Left ventricle myocardium inferior (tissue), 1 donor: Measurements from ENCODE around the gene MYF6. TPM values are rescaled to one million over a fixed set of nuclear protein-coding genes. Genes with fewer than 3 reads are reported as not detected.

Experiments used
- DNase-seq: peaks from one replicate; pipeline ENCODE4 v3.0.0-alpha.2; 2020
- H3K27ac ChIP-seq: fragments of 200-600 bp; replicated peaks from 2 replicates; pipeline ENCODE4 v1.8.0; 2021
- H3K27me3 ChIP-seq: fragments of 200-600 bp; 2 replicates; pipeline ENCODE4 v1.8.0; 2021; ENCODE audit warnings: low read depth
- H3K36me3 ChIP-seq: fragments of 200-600 bp; 2 replicates; pipeline ENCODE4 v1.8.0; 2021
- H3K4me1 ChIP-seq: fragments of 200-600 bp; 2 replicates; pipeline ENCODE4 v1.8.0; 2021
- H3K4me3 ChIP-seq: fragments of 200-600 bp; 2 replicates; pipeline ENCODE4 v1.8.0; 2021; ENCODE audit warnings: mild to moderate bottlenecking, moderate library complexity
- H3K9me3 ChIP-seq: fragments of 200-600 bp; replicated peaks from 2 replicates; pipeline ENCODE4 v1.8.0; 2021
- CTCF ChIP-seq: fragments of 200-600 bp; IDR thresholded peaks from 2 replicates; pipeline ENCODE4 v1.8.0; 2021; ENCODE audit warnings: antibody characterized with exemption, mild to moderate bottlenecking, borderline replicate concordance
- intact Hi-C: fragments of 100-400 bp; cut with micrococcal nuclease; formaldehyde crosslinking; loops from one replicate; pipeline ENCODE4 v1.11.0; 2022
- total RNA-seq: library from RNA; stranded (reverse); fragmentation: NEBNext Ultra II Directional; extraction: Animal tissue kit (Norgen Biotek cat#: 25700); gene quantifications from one replicate; pipeline ENCODE4 v1.2.1, GENCODE V29; 2021
- donor health status: DM: no; HTN: yes; CAD: no; lungs with severe emphysema.

MYF6 gene
- total RNA-seq, 1 donor from 2014 or later: not detected

- TF ChIP-seq CTCF: no peak
- no peaks in the 10 kb centered on the region for H3K36me3 ChIP-seq
- H3K9me3 ChIP-seq: no peaks in the 10 kb centered on the region
- no peaks in the 10 kb centered on the region for H3K4me1 ChIP-seq
- DNase-seq: no peak
- H3K4me3 ChIP-seq: no peak overlapping the region
- intact Hi-C loops: no loop called here
- H3K27me3 ChIP-seq: no peaks in the 10 kb centered on the region
- no peak overlapping the region for H3K27ac ChIP-seq
Observed at GRCh38 chr12:80745851-80746505, 38.5 kb downstream of the MYF6 start.

GRCh38 chr12:80747800-80748199 lies 40.4 kb downstream of the MYF6 start:
- Histone ChIP-seq H3K4me3 (no peak overlapping the region), H3K27ac (no peak overlapping the region), H3K4me1 (no peaks in the 10 kb centered on the region), H3K27me3 (no peaks in the 10 kb centered on the region), H3K9me3 (no peaks in the 10 kb centered on the region), H3K36me3 (no peaks in the 10 kb centered on the region)
- no peak for DNase-seq
- TF ChIP-seq CTCF: no peak
- intact Hi-C loops: no loop called here

- no peaks in the 10 kb centered on the region for H3K9me3 ChIP-seq
- no peaks in the 10 kb centered on the region for H3K27me3 ChIP-seq
- no peaks in the 10 kb centered on the region for H3K4me1 ChIP-seq
- H3K4me3 ChIP-seq: no peak overlapping the region
- intact Hi-C loops: no loop called here
- H3K36me3 ChIP-seq: no peaks in the 10 kb centered on the region
- DNase-seq: no peak
- no peak overlapping the region for H3K27ac ChIP-seq
- TF ChIP-seq CTCF: no peak
Observed at GRCh38 chr12:80749456-80749855, 42.0 kb downstream of the MYF6 start.

GRCh38 chr12:80752464-80752863 lies 45.0 kb downstream of the MYF6 start:
- Histone ChIP-seq H3K4me3 (no peak overlapping the region), H3K9me3 (no peaks in the 10 kb centered on the region), H3K4me1 (no peaks in the 10 kb centered on the region), H3K27me3 (no peaks in the 10 kb centered on the region), H3K36me3 (no peaks in the 10 kb centered on the region), H3K27ac (no peak overlapping the region)
- intact Hi-C loops: no loop called here
- no peak for DNase-seq
- no peak for TF ChIP-seq CTCF

- H3K4me1 ChIP-seq: no peaks in the 10 kb centered on the region
- no peak overlapping the region for H3K4me3 ChIP-seq
- intact Hi-C loops: no loop called here
- no peak for DNase-seq
- no peak for TF ChIP-seq CTCF
- H3K27ac ChIP-seq: no peak overlapping the region
- no peaks in the 10 kb centered on the region for H3K27me3 ChIP-seq
- no peaks in the 10 kb centered on the region for H3K9me3 ChIP-seq
- no peaks in the 10 kb centered on the region for H3K36me3 ChIP-seq
Observed at GRCh38 chr12:80754274-80754673, 46.8 kb downstream of the MYF6 start.
